ENCODE measurements around the gene LSMEM2.
"Not testable (repeated sequence)": the region's sequence is repeated elsewhere in the genome, so short reads cannot be mapped to it uniquely, and the experiment has no call there.

The LSMEM2 gene

DNA sequence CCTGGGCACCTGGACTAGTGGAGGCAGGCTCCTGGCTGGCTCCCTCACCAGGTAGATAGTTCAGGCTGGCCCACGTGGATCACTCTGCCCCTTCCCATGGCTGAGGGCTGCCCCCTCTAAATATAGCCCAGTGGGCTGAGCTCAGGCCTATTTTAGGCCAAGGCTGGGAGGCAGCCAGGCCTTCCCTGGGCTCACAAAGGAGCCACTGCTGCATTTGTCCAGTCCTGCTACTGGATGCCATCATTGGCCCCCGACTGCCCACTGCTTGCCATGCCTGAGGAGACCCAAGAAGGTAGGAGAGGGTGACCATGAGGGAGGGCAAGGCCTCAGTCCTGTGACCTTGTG lies at the start of gene LSMEM2:
LSMEM2 (plus strand) TSS at position 208 of the 345 bp plus-strand sequence; CDS start at position 235, 27 bp downstream.
- no peak for DNase-seq

GRCh38 chr3:50229490-50229889 lies 49.4 kb upstream of the LSMEM2 start:
- no peak for DNase-seq

DNA sequence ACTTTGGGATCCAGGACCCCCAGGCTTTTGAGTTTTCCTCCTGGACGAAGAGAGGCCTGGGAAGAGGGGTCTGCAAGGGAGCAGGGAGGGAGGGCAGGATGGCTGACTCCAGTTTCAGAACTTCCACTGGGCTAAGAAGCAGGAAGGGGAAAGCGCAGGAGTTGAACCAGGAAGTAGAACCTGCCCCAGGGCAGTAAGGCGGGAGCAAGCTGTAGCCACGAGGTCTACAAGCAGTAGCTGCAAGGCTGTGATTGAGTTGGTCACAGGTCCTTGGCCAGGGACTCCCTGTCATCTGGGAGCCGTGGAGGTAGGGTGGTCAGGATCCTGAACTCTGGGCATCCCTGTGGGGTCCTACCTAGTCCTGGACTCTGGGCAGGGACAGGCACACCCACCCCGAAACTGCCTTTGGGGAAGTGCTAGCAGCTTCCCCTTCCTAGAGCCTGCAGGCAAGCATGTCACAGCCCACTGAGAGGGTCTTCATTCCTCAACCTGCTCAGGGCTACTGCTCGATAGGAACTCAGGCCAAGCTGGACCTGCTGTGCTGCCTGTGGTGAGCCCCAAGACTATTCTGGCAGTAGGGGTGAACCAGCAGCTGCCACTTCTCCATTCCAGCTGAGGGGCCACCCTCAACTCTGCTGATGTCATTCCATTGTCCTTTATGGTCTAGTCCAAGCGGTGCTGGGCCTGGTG lies 48.6 kb upstream of the LSMEM2 start:
- DNase-seq: no peak

- DNase-seq: no peak
These were observed 48.1 kb upstream of the LSMEM2 start for GRCh38 chr3:50230794-50231125.

- DNase-seq: no peak
These were observed 47.3 kb upstream of the LSMEM2 start for GRCh38 chr3:50231581-50231980.

GRCh38 chr3:50232303-50232702 lies 46.6 kb upstream of the LSMEM2 start:
- no peak for DNase-seq

GRCh38 chr3:50233176-50233575 lies 45.7 kb upstream of the LSMEM2 start:
- no peak for DNase-seq

DNA sequence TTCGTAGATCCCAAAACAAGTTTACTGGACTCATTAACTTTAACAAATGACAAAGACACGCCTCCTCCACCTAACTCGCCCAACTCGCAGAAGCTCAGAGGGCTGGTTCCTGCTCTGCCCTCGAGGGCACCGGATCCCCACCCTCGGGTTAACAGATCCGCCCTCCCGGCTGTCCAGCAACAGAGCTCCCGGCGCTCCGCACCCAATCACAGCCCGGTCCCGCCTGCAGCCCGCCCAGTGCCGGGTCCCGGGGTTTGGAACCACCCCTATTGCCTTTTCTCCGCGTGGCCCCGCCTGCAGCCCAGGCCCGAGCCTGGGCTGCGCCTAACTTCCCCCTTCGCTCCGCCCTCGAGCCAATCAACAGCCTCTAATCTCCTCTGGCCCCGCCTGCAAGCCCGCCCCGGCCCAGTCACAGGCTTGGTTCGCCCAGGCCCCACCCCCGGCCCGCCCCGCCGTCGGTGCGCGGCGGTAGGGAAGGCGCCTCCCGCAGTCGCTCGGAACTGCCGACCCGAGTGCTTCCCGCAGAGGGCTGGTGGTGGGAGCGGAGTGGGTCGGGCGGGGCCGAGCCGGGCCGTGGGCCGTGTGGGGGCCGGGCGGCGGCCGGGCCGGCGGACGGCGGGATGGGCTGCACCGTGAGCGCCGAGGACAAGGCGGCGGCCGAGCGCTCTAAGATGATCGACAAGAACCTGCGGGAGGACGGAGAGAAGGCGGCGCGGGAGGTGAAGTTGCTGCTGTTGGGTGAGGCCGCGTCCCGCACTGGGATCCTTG lies 43.0 kb upstream of the LSMEM2 start, which contains the start of gene GNAI2:
GNAI2 (plus strand) TSS at position 489 of the 768 bp plus-strand sequence; CDS start at position 621, 132 bp downstream.
- DNase-seq: peak; percentile 98

DNA sequence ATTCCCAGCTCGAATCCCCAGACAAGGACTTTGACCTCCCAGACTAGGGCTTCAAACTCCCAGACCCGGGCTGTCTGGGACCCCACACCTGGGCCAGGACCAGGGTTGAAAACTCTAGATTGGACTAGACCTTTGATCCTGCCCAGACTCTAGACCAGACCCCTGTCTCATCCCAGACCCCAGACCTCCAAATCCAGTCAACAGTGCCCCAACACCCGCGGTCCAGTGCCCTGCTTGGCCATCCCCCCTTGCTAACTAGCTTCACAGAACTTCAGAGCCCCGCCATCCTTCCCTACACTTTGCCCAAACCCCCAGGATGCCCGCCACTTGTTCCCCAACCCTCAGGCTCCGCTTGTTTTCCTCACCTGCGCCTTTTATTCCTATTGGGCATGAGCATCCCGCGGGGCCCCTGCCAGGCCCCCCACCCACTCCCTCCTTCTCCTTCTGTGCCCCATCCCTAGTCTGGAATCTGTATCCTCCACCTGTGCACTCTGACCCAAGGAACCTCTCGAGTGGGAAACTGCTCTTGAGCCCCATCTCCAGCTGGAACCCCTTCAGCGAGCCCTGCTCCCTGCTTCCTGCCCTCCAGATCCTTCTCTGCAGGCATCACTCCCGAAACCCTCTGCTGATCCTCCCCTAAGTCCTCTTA lies 42.3 kb upstream of the LSMEM2 start:
- no peak for DNase-seq

- DNase-seq: peak; percentile 37
These were observed 41.7 kb upstream of the LSMEM2 start for GRCh38 chr3:50237133-50237651.

GRCh38 chr3:50237754-50238548 lies 40.9 kb upstream of the LSMEM2 start:
- DNase-seq: peak; percentile 82

DNA sequence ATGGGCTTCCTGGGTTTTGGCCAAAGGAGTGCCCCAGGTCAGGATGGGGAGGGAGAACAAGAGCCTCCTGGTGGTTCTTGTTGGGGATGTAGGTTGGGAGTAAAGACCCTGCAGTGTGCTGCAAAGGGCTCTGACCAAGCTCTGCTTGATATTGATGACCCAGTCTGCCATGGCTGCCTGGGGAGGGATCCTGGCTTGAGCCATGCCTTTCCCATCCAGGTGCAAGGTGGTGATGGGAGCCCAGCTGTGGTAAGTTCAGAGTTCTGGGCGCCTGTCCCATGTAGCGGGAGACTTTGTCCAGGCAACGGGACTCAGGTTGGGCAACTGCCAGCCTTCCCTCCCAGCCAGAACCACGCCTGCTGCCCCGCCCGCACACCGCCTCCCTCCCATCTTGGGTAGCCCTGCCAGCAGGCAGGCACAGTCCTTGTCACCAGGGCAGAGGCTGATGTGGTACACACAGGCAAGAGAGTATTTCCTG lies 40.3 kb upstream of the LSMEM2 start:
- no peak for DNase-seq

DNA sequence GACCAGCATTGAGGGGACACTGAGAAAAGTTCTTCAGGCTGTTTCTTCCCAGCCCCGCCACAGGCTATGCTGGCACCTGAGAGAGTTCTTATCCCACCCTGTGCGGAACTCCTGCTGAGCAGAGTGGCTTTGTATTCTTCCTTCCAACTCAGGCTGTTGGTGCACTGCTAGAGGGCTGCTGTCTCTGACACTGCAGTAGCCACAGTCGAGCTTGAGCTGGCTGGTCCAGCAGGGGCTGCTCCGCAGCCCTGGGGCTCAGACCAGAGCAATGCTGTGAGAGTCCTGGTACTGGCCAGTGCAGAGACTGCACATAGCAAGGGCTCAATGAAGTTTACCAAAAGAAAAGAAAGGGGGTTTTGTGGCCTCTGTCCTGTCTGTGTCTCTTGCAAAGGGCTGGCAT lies 39.2 kb upstream of the LSMEM2 start:
- DNase-seq: no peak

- DNase-seq: no peak
These were observed 37.7 kb upstream of the LSMEM2 start for GRCh38 chr3:50241163-50241562.

GRCh38 chr3:50241713-50242380 lies 37.0 kb upstream of the LSMEM2 start:
- DNase-seq: no peak

GRCh38 chr3:50242381-50242770 lies 36.5 kb upstream of the LSMEM2 start:
- no peak for DNase-seq

- DNase-seq: no peak
These were observed 35.9 kb upstream of the LSMEM2 start for GRCh38 chr3:50242851-50243542.

DNA sequence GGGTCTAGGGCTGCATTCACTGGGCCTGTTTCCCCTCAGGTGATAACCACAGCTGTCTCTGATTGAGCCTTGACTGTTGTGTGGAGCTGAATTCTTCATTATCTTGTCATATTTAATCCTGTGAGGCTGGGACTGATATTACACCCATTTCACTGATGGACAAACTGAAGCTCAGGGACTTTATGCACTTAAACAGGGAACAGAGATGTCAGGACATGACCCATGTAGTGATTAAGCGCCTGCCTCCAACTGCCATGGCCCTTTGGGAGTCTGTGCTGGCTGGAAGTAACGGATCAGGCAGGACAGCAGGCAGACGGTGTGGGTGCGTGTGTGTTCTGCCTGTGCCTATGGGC lies 35.4 kb upstream of the LSMEM2 start:
- DNase-seq: no peak

GRCh38 chr3:50244813-50245212 lies 34.1 kb upstream of the LSMEM2 start:
- not testable (repeated sequence) for DNase-seq

DNA sequence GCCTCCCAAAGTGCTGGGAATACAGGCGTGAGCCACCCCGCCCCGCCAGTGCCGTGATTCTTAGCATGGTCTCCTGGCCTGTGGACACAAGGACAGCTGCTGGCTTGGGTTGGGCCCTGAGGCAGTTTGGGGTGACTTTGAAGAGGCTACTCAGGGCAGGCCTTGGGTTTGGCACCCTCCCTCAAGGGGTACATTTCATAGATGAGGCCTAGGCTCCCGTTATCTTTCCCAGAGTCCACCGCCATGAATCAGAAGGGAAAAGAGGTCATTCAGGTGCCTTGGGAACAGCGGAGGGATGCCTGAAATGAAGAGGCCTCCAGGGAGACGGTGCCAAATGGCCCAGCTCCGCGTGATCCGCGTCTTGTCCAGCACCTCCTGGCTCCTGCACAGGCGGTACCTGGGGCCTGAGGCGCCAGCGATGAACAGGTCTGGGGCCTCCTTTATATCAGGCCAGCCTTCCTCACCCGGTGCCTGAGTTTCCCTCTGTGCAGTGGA lies 33.6 kb upstream of the LSMEM2 start:
- DNase-seq: no peak

DNA sequence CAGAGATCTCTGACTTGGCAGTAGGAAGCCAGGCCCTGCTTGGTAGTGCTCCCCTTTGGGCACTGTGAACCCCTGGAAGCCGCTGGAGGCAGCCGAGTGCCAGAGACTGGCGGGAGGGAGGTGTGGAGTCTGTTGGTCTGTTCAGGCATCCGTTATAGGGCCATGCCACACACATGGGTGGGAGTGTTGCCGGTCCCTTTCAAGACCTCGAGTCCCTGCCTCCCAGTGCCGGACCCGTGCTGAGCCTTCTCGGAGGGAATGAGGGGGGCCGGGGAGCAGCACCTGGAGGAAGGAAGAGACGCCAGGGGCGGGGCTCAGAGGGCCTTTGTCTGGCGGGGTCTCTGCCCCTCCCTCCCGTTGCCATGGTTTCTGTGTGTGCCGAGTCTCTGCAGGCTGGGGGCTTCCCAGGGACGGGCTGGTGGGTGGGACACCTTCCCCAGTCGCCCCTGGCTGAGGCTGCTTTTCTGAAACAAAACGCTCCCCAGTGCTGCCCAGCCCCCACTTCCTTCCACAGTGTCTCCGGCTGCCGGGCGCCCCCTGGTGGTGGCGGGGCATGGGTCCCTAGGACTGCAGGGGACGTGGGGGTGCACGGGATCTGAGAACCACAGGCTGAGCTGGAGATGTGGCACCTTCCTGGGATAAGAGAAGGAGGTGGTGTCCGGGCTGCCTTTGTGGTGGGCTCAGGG lies 32.9 kb upstream of the LSMEM2 start:
- peak; percentile 92 for DNase-seq
